ENCODE results near the gene TNFRSF1A.

Gene TNFRSF1A

DNA sequence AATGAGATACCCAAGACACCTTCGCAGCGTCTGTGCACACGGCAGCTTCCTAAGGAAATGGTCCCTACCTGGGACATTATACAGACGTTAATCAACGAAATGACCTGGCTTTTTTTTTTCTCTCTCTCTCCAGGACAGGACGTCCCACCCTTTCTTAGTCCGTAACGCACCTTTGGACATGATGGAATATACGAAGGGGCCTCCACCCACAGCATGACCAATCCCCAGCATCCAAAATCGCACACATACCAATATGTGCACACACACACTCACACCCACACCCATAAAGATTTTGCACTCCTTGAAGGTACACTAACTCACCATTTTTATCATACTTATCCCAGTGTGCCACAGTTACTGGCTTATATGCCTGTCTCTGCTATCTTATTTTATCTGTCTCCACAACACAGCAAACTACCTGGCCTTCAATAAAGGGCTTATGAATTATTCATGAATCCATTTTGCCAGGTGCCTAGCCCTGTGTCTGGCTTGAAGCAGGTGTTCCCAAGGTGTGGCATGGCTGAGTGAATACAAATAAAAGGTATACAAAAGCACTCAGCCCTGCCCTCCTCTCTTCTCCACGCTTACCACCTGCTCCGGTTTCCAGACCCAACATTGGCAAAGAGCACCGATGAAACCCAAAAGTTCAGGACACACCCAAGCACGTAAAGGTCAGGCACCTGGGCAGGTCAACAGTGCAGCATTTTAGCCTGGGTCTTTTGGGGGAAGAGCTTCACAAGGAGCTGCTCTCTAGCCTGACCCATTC lies 31.3 kb upstream of the TNFRSF1A start:
- no peak overlapping the region for H3K4me3 ChIP-seq (ENCODE audit: extremely low read depth, insufficient read depth, low read length, poor library complexity, severe bottlenecking)
- H3K9me3 ChIP-seq (ENCODE audit: control insufficient read depth, low read length) = no peaks in the 10 kb centered on the region
- H3K27ac ChIP-seq (ENCODE audit: low read depth, low read length, severe bottlenecking) = peak overlapping the region; percentile 77
- H3K4me1 ChIP-seq (ENCODE audit: control insufficient read depth, insufficient read depth, low read length, poor library complexity, severe bottlenecking) = peaks cover 45% of the 10 kb centered on the region
- no peaks in the 10 kb centered on the region for H3K36me3 ChIP-seq (ENCODE audit: control insufficient read depth, insufficient read depth, low read length)
- WGBS, 2 experiments (ENCODE audit: insufficient coverage in 2 of 2) = 48 to 60% methylated on average over 9 to 13 of the region's 14 CpGs

DNA sequence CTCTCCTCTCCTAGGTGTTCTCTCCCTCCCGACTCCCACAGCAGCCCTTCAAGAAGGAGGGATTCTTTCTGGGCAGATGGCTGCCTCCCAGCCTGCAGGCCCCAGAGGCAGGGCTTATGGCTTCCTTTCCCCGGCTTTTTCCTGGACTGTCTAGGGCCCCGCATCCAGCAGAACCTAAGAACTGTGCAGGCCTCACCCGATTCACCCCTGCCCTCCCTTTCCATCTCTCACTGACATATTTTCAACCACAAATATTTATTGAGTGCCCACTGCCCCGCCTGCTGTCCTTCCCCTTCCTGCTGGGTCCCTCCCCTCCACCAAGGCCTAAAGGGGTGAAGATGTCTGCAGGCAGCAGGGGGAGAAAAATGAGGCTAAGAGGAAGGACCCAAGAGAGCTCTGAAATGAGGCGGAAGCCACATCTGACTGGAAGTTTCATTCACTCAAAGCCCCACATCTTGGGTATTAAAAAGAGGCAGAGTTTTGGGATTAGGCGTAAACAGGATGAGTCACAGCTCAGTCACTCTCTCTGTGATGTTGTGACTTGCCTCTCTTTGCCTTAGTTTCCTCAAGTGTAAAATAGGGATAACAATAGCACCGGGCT lies 30.6 kb upstream of the TNFRSF1A start:
- Histone ChIP-seq H3K27ac (ENCODE audit: low read depth, low read length, severe bottlenecking) (peak overlapping the region; percentile 77), H3K9me3 (ENCODE audit: control insufficient read depth, low read length) (no peaks in the 10 kb centered on the region), H3K4me1 (ENCODE audit: control insufficient read depth, insufficient read depth, low read length, poor library complexity, severe bottlenecking) (peaks cover 45% of the 10 kb centered on the region), H3K36me3 (ENCODE audit: control insufficient read depth, insufficient read depth, low read length) (no peaks in the 10 kb centered on the region), H3K4me3 (ENCODE audit: extremely low read depth, insufficient read depth, low read length, poor library complexity, severe bottlenecking) (no peak overlapping the region)
- 29 to 53% methylated on average over 6 of the region's 8 CpGs for WGBS, 2 experiments (ENCODE audit: insufficient coverage in 2 of 2)

DNA sequence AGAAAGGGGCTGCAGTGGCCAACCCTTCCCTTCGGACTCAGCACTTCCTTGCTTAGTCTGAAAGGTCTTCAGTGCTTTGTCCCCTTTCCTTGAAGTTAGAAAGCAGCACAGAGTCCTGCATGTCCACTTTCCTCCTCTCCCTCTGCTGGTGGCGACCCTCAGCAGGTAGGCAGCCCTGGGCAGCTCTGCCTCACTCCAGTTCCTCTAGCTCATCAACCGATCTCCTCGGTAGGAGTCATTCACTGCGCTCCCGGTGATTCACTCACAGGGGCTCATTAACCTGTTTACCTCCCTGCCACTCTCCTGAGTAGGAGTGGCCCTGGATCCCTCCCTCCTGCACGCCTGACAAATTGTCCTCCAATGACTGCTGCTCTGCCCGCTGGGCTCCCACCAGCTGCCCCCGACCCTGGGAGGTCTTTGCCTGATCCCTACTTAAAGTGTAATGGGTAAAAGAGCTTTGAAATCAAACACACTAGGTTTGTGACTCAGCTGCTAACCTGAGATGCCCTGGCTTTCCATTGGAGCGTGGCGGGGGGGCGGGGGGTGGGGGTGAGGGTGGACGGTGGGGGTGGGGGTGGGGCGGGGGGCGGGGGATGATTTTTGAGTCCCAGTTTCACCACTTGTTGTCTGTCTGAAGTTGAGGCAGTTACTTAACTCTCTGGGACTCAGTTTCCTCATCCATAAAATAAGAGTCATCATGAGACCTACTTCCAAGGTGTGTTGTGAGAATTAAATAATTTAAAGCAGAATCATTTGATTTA lies 29.3 kb upstream of the TNFRSF1A start:
- no peaks in the 10 kb centered on the region for H3K36me3 ChIP-seq (ENCODE audit: control insufficient read depth, insufficient read depth, low read length)
- WGBS, 2 experiments (ENCODE audit: insufficient coverage in 2 of 2) = 6 to 7% methylated on average over 5 to 8 of the region's 15 CpGs
- no peaks in the 10 kb centered on the region for H3K9me3 ChIP-seq (ENCODE audit: control insufficient read depth, low read length)
- H3K4me1 ChIP-seq (ENCODE audit: control insufficient read depth, insufficient read depth, low read length, poor library complexity, severe bottlenecking) = peaks cover 42% of the 10 kb centered on the region
- no peak overlapping the region for H3K4me3 ChIP-seq (ENCODE audit: extremely low read depth, insufficient read depth, low read length, poor library complexity, severe bottlenecking)
- peak overlapping the region; percentile 59 for H3K27ac ChIP-seq (ENCODE audit: low read depth, low read length, severe bottlenecking)

DNA sequence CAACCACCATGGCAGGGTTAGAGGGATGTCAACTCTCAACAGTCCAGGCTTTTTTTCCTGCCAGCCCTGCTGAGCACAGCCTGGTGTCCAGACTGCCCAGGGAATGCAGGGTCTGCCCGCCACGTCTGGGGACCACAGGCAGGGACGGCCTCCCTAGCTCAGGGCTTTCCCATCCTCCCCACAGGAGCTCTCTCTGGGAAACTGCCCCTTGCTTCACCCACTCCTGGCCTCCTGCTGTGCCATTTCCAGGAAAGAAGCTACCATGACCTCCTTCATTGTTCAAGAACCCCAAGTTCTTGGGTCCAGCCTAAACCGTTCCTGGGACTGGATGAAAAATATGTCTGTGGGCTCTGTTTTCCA lies 28.7 kb upstream of the TNFRSF1A start:
- Histone ChIP-seq H3K36me3 (ENCODE audit: control insufficient read depth, insufficient read depth, low read length) (no peaks in the 10 kb centered on the region), H3K9me3 (ENCODE audit: control insufficient read depth, low read length) (no peaks in the 10 kb centered on the region), H3K4me3 (ENCODE audit: extremely low read depth, insufficient read depth, low read length, poor library complexity, severe bottlenecking) (no peak overlapping the region), H3K4me1 (ENCODE audit: control insufficient read depth, insufficient read depth, low read length, poor library complexity, severe bottlenecking) (peaks cover 36% of the 10 kb centered on the region), H3K27ac (ENCODE audit: low read depth, low read length, severe bottlenecking) (peak overlapping the region; percentile 59)
- WGBS, 2 experiments (ENCODE audit: insufficient coverage in 2 of 2) = 72 to 90% methylated on average over 3 to 4 of the region's 4 CpGs

DNA sequence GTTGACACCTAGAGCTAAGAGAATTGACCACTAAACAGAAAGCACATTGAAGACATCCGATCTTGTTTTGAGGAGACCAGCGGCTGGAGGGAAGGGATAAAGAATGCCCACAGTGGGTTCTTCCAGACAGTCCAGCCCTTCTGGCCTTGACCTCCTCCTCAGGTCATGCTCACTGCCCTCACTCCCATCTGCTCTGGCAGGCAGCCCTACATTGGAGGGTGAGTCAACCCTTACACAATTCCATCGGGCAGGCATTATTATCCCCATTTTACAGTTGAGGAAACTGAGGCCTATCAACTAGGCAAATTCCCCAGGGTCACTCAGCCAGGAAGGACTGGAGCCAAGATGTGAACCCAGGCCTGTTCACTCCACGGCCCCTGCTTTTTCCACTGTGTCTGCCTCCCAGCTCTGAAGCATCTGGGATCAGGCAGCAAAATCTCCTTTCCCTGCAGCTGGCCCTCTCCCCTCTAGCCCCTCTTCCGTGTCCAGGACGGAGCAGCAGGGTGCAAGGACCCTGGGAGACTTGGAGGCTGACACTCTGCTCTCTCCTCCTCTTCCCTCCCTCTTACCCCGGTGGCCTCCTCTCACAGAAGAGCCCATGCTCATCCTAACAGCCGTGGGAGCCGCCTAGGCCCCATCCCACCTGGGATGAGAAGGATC lies 28.2 kb upstream of the TNFRSF1A start:
- no peak overlapping the region for H3K27ac ChIP-seq (ENCODE audit: low read depth, low read length, severe bottlenecking)
- H3K4me3 ChIP-seq (ENCODE audit: extremely low read depth, insufficient read depth, low read length, poor library complexity, severe bottlenecking) = no peak overlapping the region
- H3K36me3 ChIP-seq (ENCODE audit: control insufficient read depth, insufficient read depth, low read length) = no peaks in the 10 kb centered on the region
- H3K9me3 ChIP-seq (ENCODE audit: control insufficient read depth, low read length) = no peaks in the 10 kb centered on the region
- WGBS, 2 experiments (ENCODE audit: insufficient coverage in 2 of 2) = 86 to 98% methylated on average over 7 of the region's 9 CpGs
- peaks cover 31% of the 10 kb centered on the region for H3K4me1 ChIP-seq (ENCODE audit: control insufficient read depth, insufficient read depth, low read length, poor library complexity, severe bottlenecking)

DNA sequence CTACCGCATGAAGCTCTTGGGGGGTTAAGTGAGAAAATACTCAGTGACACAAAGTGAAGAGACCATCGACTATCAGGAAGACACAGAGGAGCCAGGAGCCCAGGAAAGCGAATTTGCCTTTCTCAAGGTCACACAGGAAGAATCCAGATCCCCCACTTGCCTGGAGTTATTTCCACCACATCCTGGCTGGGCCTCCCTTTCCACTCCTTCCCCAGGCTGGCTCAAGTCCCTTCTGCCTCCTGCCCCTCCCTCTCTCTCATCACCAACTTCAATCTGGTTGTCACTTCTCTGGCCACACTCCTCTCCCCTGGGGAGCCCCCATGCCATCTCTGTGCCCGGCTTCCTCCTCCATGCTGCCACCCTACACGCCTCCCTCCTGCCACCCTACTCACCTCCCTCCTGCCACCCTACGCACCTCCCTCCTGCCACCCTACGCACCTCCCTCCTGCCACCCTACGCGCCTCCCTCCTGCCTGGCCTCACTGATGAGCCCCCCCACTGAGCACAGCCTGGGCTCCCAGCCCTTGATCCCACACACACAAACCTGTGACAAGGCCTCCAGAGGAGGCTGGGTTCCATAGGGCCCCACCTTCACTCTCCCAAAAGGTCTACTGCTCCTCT lies 27.1 kb upstream of the TNFRSF1A start:
- Histone ChIP-seq H3K27ac (ENCODE audit: low read depth, low read length, severe bottlenecking) (no peak overlapping the region), H3K4me1 (ENCODE audit: control insufficient read depth, insufficient read depth, low read length, poor library complexity, severe bottlenecking) (peaks cover 27% of the 10 kb centered on the region), H3K9me3 (ENCODE audit: control insufficient read depth, low read length) (no peaks in the 10 kb centered on the region), H3K4me3 (ENCODE audit: extremely low read depth, insufficient read depth, low read length, poor library complexity, severe bottlenecking) (no peak overlapping the region), H3K36me3 (ENCODE audit: control insufficient read depth, insufficient read depth, low read length) (no peaks in the 10 kb centered on the region)
- WGBS, 2 experiments (ENCODE audit: insufficient coverage in 2 of 2) = 75 to 87% methylated on average over 6 to 8 of the region's 9 CpGs

DNA sequence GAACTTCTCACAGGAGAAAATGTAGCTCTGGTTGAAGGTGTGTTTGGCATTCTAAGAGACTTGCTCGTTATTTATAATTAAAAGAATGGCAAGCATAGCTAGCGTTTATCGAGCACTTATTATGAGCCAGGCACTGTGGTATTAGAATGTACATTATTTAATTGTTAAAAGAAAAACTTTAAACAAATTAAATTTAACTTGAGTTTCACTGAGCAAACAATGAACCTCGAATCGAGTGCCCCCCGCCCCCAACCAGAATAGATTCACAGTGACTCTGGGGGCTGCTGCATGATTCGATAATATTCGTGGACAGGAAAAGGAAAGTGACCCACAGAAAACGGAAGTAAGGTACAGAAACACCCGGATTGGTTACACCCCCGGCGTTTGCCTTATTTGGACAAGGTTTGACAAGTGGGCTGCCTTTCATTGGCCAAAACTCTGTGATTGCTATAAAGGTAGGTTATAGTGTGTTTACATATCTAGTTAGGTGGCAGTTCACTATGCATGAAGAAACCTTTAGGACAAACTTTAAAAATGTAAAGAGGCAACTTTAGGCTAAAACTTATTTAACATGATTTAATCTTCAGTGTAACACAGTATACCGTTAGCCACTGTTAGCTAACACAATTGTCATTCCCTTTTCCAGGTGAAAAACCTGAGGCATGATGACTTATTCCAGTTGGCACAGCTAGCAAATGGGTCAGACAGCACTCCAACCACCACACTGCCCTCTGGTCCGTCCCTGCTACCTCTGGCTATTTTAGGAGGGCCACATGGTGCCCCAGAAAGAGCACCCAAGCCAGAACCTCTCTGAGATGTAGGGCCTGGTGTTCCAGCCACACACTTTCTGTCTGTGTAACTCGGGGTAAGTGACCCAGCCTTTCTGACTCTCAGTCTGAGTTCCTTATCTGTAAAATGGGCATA lies 26.4 kb upstream of the TNFRSF1A start:
- Histone ChIP-seq H3K27ac (ENCODE audit: low read depth, low read length, severe bottlenecking) (no peak overlapping the region), H3K4me3 (ENCODE audit: extremely low read depth, insufficient read depth, low read length, poor library complexity, severe bottlenecking) (no peak overlapping the region)
- WGBS, 2 experiments (ENCODE audit: insufficient coverage in 2 of 2) = 86 to 90% methylated on average over 11 of the region's 15 CpGs

DNA sequence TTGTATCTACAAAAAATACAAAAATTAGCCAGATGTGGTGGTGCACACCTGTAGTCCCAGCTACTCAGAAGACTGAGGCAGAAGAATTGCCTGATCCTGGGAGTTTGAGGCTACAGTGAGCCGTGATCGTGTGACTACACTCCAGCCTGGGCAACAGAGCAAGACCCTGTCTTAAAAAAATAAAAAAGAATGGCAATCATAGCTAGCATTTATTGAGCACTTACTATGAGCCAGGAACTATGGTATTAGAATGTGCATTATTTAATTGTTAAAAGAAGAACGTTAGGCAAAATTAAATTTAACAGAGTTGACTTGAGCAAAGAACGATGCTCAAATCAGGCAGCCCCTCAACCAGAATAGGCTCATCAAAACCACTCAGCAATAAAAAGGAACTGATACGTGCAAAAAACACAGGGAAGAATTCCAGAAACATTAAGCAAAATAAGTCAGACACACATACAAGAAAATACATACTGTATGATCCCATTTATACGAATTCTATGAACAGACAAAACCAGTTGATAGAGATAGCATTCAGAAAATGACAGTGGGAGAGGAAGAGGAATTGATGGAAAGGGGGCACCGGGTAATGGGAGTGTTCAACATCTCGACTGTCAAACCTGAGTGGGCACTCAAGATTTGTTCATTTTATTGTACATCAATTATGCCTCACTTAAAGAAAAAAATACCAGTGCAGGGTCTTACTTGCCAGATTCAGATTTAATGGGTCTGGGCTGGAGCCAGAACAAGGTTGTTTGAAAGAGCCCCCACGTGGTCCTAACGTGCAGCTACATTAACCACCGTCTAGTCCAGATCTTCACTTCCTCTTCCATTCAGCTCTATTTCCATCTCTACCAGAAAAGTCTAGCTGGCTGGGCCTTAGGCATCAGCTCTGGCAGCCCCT lies 25.4 kb upstream of the TNFRSF1A start:
- H3K4me1 ChIP-seq (ENCODE audit: control insufficient read depth, insufficient read depth, low read length, poor library complexity, severe bottlenecking) = peaks cover 17% of the 10 kb centered on the region
- H3K36me3 ChIP-seq (ENCODE audit: control insufficient read depth, insufficient read depth, low read length) = no peaks in the 10 kb centered on the region
- WGBS, 2 experiments (ENCODE audit: insufficient coverage in 2 of 2) = 78 to 86% methylated on average over 5 to 9 of the region's 11 CpGs
- no peaks in the 10 kb centered on the region for H3K9me3 ChIP-seq (ENCODE audit: control insufficient read depth, low read length)
- no peak overlapping the region for H3K27ac ChIP-seq (ENCODE audit: low read depth, low read length, severe bottlenecking)
- H3K4me3 ChIP-seq (ENCODE audit: extremely low read depth, insufficient read depth, low read length, poor library complexity, severe bottlenecking) = no peak overlapping the region

More for the DNA sequence above, 26.4 kb upstream of the TNFRSF1A start:
- Histone ChIP-seq H3K9me3 (ENCODE audit: control insufficient read depth, low read length) (no peaks in the 10 kb centered on the region), H3K4me1 (ENCODE audit: control insufficient read depth, insufficient read depth, low read length, poor library complexity, severe bottlenecking) (peaks cover 24% of the 10 kb centered on the region), H3K36me3 (ENCODE audit: control insufficient read depth, insufficient read depth, low read length) (no peaks in the 10 kb centered on the region)

DNA sequence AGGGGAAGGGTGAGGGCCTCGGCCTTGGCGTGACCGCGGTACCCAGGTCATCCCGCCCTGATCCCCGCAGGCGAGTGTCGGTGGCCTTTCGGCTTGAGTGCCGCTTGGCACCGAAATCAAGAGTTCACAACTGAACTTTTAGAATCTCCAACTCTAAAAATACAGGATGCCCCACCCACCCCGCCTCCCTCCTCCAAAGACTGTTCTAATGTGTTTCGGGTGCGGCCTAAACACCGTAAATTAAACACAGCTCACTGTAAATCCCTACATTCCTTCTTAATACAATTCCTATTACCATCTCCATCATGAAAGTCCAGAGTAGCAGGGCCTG lies 22.1 kb upstream of the TNFRSF1A start:
- Histone ChIP-seq H3K9me3 (ENCODE audit: control insufficient read depth, low read length) (no peaks in the 10 kb centered on the region), H3K36me3 (ENCODE audit: control insufficient read depth, insufficient read depth, low read length) (no peaks in the 10 kb centered on the region), H3K4me1 (ENCODE audit: control insufficient read depth, insufficient read depth, low read length, poor library complexity, severe bottlenecking) (peaks cover 6% of the 10 kb centered on the region), H3K27ac (ENCODE audit: low read depth, low read length, severe bottlenecking) (no peak overlapping the region), H3K4me3 (ENCODE audit: extremely low read depth, insufficient read depth, low read length, poor library complexity, severe bottlenecking) (peak overlapping the region; percentile 49)
- 75 to 80% methylated on average over 14 to 15 of the region's 15 CpGs for WGBS, 2 experiments (ENCODE audit: insufficient coverage in 2 of 2)

Data from mesodermal cell (in vitro differentiated cells).